Hindlimb muscle (tissue), 1 donor: Measurements from ENCODE around the gene ATP5MC3. TPM values are rescaled to one million over a fixed set of nuclear protein-coding genes. Genes with fewer than 3 reads are reported as not detected.

Source experiments
- DNase-seq: peaks from one replicate; pipeline ENCODE4 v3.0.0-alpha.2; 2013
- polyA plus RNA-seq: library from polyadenylated mRNA; unstranded; fragments of 120-200 nt; gene quantifications from one replicate; pipeline ENCODE4 v1.2.1, GENCODE V29; 2013; ENCODE audit not compliant: insufficient read length

The ATP5MC3 gene
- polyA plus RNA-seq, 1 donor: 213 TPM

- peak; percentile 99 for DNase-seq
Measured at GRCh38 chr2:175167792-175168563, 13.5 kb downstream of the ATP5MC3 start, which contains the start of gene ATF2. TSS of gene ATF2 (minus strand) at chr2:175168203. CDS start at chr2:175136443, 31,760 bp downstream.

- DNase-seq: no peak
Measured at GRCh38 chr2:175167076-175167791, 14.3 kb downstream of the ATP5MC3 start.

GRCh38 chr2:175166216-175166824 is 15.2 kb downstream of the ATP5MC3 start:
- no peak for DNase-seq

- DNase-seq: no peak
Measured at GRCh38 chr2:175164235-175164634, 17.3 kb downstream of the ATP5MC3 start.

- DNase-seq: no peak
Measured at GRCh38 chr2:175158894-175159293, 22.6 kb downstream of the ATP5MC3 start.

GRCh38 chr2:175156534-175156933 is 25.0 kb downstream of the ATP5MC3 start:
- no peak for DNase-seq

- DNase-seq: no peak
Measured at GRCh38 chr2:175154661-175155082, 26.8 kb downstream of the ATP5MC3 start.

GRCh38 chr2:175152242-175152641 is 29.3 kb downstream of the ATP5MC3 start:
- DNase-seq: no peak

GRCh38 chr2:175151791-175152190 is 29.7 kb downstream of the ATP5MC3 start:
- DNase-seq: no peak

- DNase-seq: no peak
Measured at GRCh38 chr2:175147186-175147585, 34.3 kb downstream of the ATP5MC3 start.

GRCh38 chr2:175143678-175144077 is 37.8 kb downstream of the ATP5MC3 start:
- DNase-seq: no peak

- no peak for DNase-seq
Measured at GRCh38 chr2:175143191-175143590, 38.3 kb downstream of the ATP5MC3 start.

- no peak for DNase-seq
Measured at GRCh38 chr2:175140332-175140731, 41.2 kb downstream of the ATP5MC3 start.

- no peak for DNase-seq
Measured at GRCh38 chr2:175137793-175138192, 43.7 kb downstream of the ATP5MC3 start.

- DNase-seq: no peak
Measured at GRCh38 chr2:175136334-175137215, 44.9 kb downstream of the ATP5MC3 start.

GRCh38 chr2:175135862-175136261 is 45.6 kb downstream of the ATP5MC3 start:
- no peak for DNase-seq

- DNase-seq: no peak
Measured at GRCh38 chr2:175135177-175135576, 46.3 kb downstream of the ATP5MC3 start.

GRCh38 chr2:175131252-175131651 is 50.3 kb downstream of the ATP5MC3 start:
- no peak for DNase-seq

- no peak for DNase-seq
Measured at GRCh38 chr2:175126661-175127060, 54.8 kb downstream of the ATP5MC3 start.
